CD4-positive, alpha-beta T cell treated with Interleukin-17A for 4 hours (primary cell): ENCODE data around the gene OPTC.
"Not testable (repeated sequence)": the region's sequence is repeated elsewhere in the genome, so short reads cannot be mapped to it uniquely, and the experiment has no call there.

ENCODE experiments used
- DNase-seq: peaks from one replicate; pipeline ENCODE4 v3.0.0-alpha.2; 2020; ENCODE audit warnings: mixed read lengths

The OPTC gene

GRCh38 chr1:203492748-203493130 is 1.2 kb upstream of the OPTC start:
- DNase-seq: no peak

- no peak for DNase-seq
Measured at GRCh38 chr1:203495845-203496244, 1.9 kb downstream of the OPTC start.

- no peak for DNase-seq
Measured at GRCh38 chr1:203497269-203497777, 3.4 kb downstream of the OPTC start.

- DNase-seq: no peak
Measured at GRCh38 chr1:203499643-203500278, 5.8 kb downstream of the OPTC start.

- DNase-seq: no peak
Measured at GRCh38 chr1:203500279-203500678, 6.3 kb downstream of the OPTC start.

GRCh38 chr1:203503836-203504235 is 9.9 kb downstream of the OPTC start:
- no peak for DNase-seq

- peak; percentile 88 for DNase-seq
Measured at GRCh38 chr1:203504400-203505250, 10.7 kb downstream of the OPTC start.

GRCh38 chr1:203505526-203506204 is 11.7 kb downstream of the OPTC start:
- no peak for DNase-seq

GRCh38 chr1:203506858-203507626 is 13.1 kb downstream of the OPTC start:
- DNase-seq: no peak

- DNase-seq: no peak
Measured at GRCh38 chr1:203507759-203508158, 13.8 kb downstream of the OPTC start.

- DNase-seq: no peak
Measured at GRCh38 chr1:203508463-203509073, 14.6 kb downstream of the OPTC start.

- no peak for DNase-seq
Measured at GRCh38 chr1:203509135-203509534, 15.2 kb downstream of the OPTC start.

GRCh38 chr1:203511513-203511912 is 17.6 kb downstream of the OPTC start:
- DNase-seq: no peak

GRCh38 chr1:203511930-203512329 is 18.0 kb downstream of the OPTC start:
- no peak for DNase-seq

- DNase-seq: no peak
Measured at GRCh38 chr1:203512517-203512847, 18.5 kb downstream of the OPTC start.

GRCh38 chr1:203512848-203513584 is 19.1 kb downstream of the OPTC start:
- peak; percentile 70 for DNase-seq

- DNase-seq: no peak
Measured at GRCh38 chr1:203513585-203514031, 19.7 kb downstream of the OPTC start.

GRCh38 chr1:203516184-203516583 is 22.2 kb downstream of the OPTC start:
- DNase-seq: no peak

- no peak for DNase-seq
Measured at GRCh38 chr1:203516906-203517305, 23.0 kb downstream of the OPTC start.

- DNase-seq: no peak
Measured at GRCh38 chr1:203517426-203518110, 23.6 kb downstream of the OPTC start.

GRCh38 chr1:203518139-203518538 is 24.2 kb downstream of the OPTC start:
- not testable (repeated sequence) for DNase-seq
